ENCODE data around the gene HBZ. TPM values are rescaled to one million over a fixed set of nuclear protein-coding genes. Genes with fewer than 3 reads are reported as not detected.

Gene HBZ
- total RNA-seq, 1 donor from 2014 or later: not detected

- ChIA-PET CTCF (no interaction called here), POLR2A (no interaction called here)
- Mint-ChIP-seq H3K27ac (no peak overlapping the region), H3K9me3 (no peaks in the 10 kb centered on the region), H3K4me1 (peaks cover 7% of the 10 kb centered on the region), H3K27me3 (peaks cover 9% of the 10 kb centered on the region), H3K4me3 (no peak overlapping the region), H3K36me3 (ENCODE audit: low read depth) (peaks cover 4% of the 10 kb centered on the region)
- ATAC-seq (ENCODE audit: low read depth): no peak
- no peak for DNase-seq
- intact Hi-C loops (cut with micrococcal nuclease): no loop called here
- TF ChIP-seq, protein P1, sequence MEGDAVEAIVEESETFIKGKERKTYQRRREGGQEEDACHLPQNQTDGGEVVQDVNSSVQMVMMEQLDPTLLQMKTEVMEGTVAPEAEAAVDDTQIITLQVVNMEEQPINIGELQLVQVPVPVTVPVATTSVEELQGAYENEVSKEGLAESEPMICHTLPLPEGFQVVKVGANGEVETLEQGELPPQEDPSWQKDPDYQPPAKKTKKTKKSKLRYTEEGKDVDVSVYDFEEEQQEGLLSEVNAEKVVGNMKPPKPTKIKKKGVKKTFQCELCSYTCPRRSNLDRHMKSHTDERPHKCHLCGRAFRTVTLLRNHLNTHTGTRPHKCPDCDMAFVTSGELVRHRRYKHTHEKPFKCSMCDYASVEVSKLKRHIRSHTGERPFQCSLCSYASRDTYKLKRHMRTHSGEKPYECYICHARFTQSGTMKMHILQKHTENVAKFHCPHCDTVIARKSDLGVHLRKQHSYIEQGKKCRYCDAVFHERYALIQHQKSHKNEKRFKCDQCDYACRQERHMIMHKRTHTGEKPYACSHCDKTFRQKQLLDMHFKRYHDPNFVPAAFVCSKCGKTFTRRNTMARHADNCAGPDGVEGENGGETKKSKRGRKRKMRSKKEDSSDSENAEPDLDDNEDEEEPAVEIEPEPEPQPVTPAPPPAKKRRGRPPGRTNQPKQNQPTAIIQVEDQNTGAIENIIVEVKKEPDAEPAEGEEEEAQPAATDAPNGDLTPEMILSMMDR (IDR thresholded peaks at IDR 0.05): no peak
Measured at GRCh38 chr16:142405-142967, 10.0 kb upstream of the HBZ start.

- intact Hi-C loops (cut with micrococcal nuclease): no loop called here
- POLR2A ChIA-PET: no interaction called here
- ATAC-seq (ENCODE audit: low read depth) (no peak), DNase-seq (no peak)
- no peak overlapping the region for H3K4me3 Mint-ChIP-seq
- CTCF ChIA-PET: no interaction called here
- H3K27ac Mint-ChIP-seq: no peak overlapping the region
- peaks cover 5% of the 10 kb centered on the region for H3K4me1 Mint-ChIP-seq
- H3K9me3 Mint-ChIP-seq: no peaks in the 10 kb centered on the region
- H3K27me3 Mint-ChIP-seq: peaks cover 9% of the 10 kb centered on the region
- TF ChIP-seq, protein P1 (IDR thresholded peaks at IDR 0.05): no peak
- H3K36me3 Mint-ChIP-seq (ENCODE audit: low read depth): peaks cover 4% of the 10 kb centered on the region
Measured at GRCh38 chr16:143047-143446, 9.4 kb upstream of the HBZ start.

DNA sequence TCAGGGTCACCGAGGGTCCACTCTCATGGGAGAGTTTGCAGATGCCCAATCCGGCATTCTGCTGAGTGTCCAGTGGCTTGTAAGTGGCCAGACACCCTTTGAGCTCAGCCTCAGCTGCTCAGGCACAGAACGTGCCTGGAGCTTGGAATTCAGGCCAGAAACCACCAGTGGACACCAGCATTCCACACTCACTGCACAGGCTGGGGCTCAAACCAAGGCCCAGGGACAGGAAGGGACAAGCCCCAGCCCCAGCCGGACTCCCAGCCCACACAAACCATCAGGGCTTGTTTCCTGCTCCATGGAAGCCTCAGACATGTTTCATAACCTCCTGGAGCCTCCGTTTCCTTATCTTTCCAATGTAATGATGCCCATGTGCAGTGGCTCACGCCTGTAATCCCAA lies 9.0 kb upstream of the HBZ start:
- no peak overlapping the region for H3K27ac Mint-ChIP-seq
- H3K27me3 Mint-ChIP-seq: peaks cover 9% of the 10 kb centered on the region
- POLR2A ChIA-PET: no interaction called here

GRCh38 chr16:144797-145252 lies 7.6 kb upstream of the HBZ start:
- no peaks in the 10 kb centered on the region for H3K4me1 Mint-ChIP-seq
- H3K4me3 Mint-ChIP-seq: no peak overlapping the region
- no peak overlapping the region for H3K27ac Mint-ChIP-seq
- TF ChIP-seq, protein P1 (IDR thresholded peaks at IDR 0.05): no peak
- intact Hi-C loops (cut with micrococcal nuclease): no loop called here
- CTCF ChIA-PET: no interaction called here
- DNase-seq: no peak
- POLR2A ChIA-PET: no interaction called here
- no peak for ATAC-seq (ENCODE audit: low read depth)
- H3K36me3 Mint-ChIP-seq (ENCODE audit: low read depth): no peaks in the 10 kb centered on the region
- H3K27me3 Mint-ChIP-seq: peaks cover 18% of the 10 kb centered on the region
- no peaks in the 10 kb centered on the region for H3K9me3 Mint-ChIP-seq

More for the DNA sequence above, 9.0 kb upstream of the HBZ start:
- Mint-ChIP-seq H3K4me1 (peaks cover 5% of the 10 kb centered on the region), H3K9me3 (no peaks in the 10 kb centered on the region), H3K36me3 (ENCODE audit: low read depth) (peaks cover 3% of the 10 kb centered on the region), H3K4me3 (no peak overlapping the region)
- intact Hi-C loops (cut with micrococcal nuclease): no loop called here
- TF ChIP-seq, protein P1 (IDR thresholded peaks at IDR 0.05): no peak
- no peak for DNase-seq
- no peak for ATAC-seq (ENCODE audit: low read depth)
- CTCF ChIA-PET: no interaction called here

GRCh38 chr16:146646-147045 lies 5.8 kb upstream of the HBZ start:
- H3K36me3 Mint-ChIP-seq (ENCODE audit: low read depth): no peaks in the 10 kb centered on the region
- DNase-seq (no peak), ATAC-seq (ENCODE audit: low read depth) (no peak)
- TF ChIP-seq, protein P1 (IDR thresholded peaks at IDR 0.05): no peak
- peaks cover 22% of the 10 kb centered on the region for H3K27me3 Mint-ChIP-seq
- no peaks in the 10 kb centered on the region for H3K9me3 Mint-ChIP-seq
- POLR2A ChIA-PET: no interaction called here
- intact Hi-C loops (cut with micrococcal nuclease): no loop called here
- CTCF ChIA-PET: no interaction called here
- H3K27ac Mint-ChIP-seq: no peak overlapping the region
- H3K4me3 Mint-ChIP-seq: no peak overlapping the region
- no peaks in the 10 kb centered on the region for H3K4me1 Mint-ChIP-seq

Measured in activated B cell treated with CpG ODN at 0.5 μM for 24 hours (primary cell).